ENCODE measurements around the gene CLDN22. TPM values are rescaled to one million over a fixed set of nuclear protein-coding genes. Genes with fewer than 3 reads are reported as not detected.

CLDN22 gene
- total RNA-seq: not detected

DNA sequence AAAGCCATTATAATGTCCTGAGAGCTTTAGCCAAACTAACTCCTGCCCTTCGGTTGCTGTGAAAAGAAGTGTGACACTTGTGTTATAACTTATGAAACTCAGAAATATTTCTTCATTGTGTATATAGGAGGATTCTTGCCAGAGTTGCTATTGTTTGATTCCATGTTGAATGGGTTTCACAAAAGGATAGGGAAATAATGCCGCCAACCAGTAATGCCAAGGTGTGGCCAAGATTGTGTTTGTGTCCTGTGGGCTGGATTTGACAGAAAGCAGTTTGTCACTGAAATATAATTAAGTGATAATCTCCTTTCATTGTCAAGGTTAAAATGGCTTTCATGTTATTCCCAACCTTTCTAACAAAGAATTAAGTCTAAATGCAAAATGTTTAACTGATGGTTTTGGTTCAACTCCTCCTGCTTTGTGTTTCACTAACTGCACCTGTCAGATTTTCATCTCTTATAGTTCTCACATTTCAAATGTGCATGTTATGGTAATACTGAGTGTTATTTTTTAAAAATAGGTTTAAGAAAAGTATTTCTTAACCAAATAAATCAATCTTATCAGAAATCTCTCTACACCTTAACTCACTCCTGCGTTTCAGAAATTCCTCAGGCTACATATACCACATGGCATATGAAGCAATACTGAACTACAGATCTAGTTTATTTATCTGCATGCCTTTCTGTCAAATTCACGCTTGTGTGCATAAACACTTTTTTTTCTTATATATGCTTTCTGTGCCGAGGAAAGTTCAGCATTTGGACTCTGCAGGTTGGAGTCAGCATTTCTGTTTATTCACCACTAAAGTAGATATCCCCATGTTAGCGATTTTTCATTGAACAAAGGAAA is at the start of gene CLDN22:
TSS of gene CLDN22 (minus strand) at position 66 of the 849 bp plus-strand sequence. CDS start at position 8, 58 bp downstream.
- no peaks in the 10 kb centered on the region for H3K9me3 Mint-ChIP-seq
- no peaks in the 10 kb centered on the region for H3K36me3 Mint-ChIP-seq
- no peak within 1 kb of the TSS for H3K4me3 Mint-ChIP-seq
- DNase-seq: no peak
- H3K4me1 Mint-ChIP-seq: peaks cover 12% of the 10 kb centered on the region
- no peak within 1 kb of the TSS for H3K27ac Mint-ChIP-seq
- H3K27me3 Mint-ChIP-seq: no peaks in the 10 kb centered on the region

DNA sequence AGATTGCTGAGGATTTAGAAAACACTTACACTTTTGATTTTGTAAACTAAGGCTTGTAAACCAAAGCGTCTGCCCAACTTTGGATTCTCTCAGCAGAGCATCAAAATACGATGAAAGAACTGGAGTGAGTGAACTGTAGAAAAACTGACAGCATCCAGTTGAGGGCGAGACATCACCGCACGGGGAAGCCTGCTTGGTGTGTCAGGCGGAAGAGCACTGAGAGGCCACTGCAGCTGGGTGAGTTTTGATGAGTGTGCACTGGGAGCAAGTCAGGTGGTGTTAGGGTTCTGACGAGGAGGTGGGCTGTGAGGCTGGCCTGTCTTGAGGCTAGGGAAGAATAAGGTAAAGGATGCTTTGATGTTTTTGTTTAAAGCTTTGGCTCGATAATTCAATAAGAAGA is 49.0 kb upstream of the CLDN22 start:
- Mint-ChIP-seq H3K4me3 (no peak overlapping the region), H3K27ac (no peak overlapping the region), H3K36me3 (no peaks in the 10 kb centered on the region), H3K4me1 (no peaks in the 10 kb centered on the region), H3K27me3 (no peaks in the 10 kb centered on the region), H3K9me3 (no peaks in the 10 kb centered on the region)
- no peak for DNase-seq

DNA sequence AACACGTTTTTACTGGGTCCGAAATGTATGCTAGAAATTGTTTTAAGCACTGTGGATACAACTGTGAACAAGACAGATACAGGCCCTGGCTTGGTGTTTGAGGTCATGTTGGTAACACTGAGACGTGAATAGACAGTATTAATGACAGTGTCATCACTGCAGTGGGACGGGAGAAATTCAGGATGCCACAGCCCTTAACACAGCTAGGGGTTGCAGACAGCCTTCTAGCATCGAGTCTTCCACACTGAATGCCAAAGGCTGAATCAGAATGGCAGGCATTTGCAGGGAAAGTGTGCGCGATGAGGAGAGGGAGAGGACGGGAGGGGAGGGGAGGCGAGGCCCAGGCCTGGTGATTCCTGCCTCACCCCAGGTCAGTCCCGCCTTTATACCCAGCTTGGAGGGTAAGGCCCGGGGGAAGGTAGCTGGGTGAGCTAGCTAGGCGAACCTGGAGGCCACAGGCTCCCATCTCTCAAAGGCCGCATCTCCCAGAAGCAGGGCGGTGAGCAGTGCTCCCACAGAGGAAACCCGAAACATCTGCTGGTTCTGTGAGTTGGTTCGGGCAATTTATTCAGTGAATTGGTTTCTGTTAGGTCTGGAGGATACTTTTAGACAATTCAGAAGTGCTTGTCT is 46.2 kb upstream of the CLDN22 start:
- Mint-ChIP-seq H3K27ac (no peak overlapping the region), H3K36me3 (no peaks in the 10 kb centered on the region), H3K27me3 (no peaks in the 10 kb centered on the region), H3K4me1 (no peaks in the 10 kb centered on the region), H3K9me3 (no peaks in the 10 kb centered on the region), H3K4me3 (no peak overlapping the region)
- no peak for DNase-seq

DNA sequence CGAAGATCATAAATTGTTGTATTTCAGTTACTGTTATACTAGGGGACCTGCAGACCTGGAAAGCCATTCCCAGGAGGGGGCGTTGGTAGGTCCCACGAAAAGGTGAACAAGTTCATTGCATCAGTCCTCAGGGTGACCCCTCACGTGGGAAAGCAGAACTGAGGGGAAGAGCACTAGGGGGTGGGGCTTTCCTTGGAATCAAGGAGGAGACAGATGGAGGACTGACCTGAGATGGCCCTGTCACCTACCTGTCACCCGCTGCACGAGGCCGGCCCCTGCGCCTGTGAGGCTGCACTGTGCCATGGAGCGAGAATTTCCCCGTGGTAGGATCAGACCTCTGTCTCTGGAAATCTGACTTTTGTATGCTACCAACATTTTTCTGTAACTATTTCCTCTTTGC is 43.9 kb upstream of the CLDN22 start:
- no peak overlapping the region for H3K27ac Mint-ChIP-seq

DNA sequence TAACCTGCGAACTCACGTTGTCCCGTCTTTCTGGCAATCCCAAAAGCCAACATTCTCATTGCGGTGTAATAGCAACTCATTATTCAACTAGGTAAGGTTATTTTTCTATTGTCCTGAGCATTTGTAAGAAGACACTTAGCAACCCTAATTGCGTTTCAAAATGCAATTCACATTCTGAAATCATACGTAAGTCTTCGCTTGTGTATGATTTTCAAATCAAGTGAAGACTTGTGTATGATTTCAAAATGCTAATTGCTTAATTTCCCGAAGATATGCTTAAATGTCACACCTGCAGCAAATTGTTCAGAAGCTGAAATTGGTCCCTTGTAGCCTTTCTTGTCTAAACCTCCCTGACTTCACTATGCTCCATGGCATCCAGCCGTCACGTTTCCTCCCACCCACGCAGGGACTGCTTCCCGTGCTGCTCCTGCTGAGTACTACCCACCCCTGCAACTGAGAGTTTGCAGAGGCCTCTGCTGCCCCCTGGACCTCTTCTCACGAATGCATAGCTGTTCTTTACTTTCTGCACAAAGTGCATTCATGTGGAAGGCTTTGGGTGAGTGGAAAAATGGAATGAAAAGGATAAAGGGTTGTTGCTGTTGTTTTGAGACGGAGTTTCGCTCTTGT is 43.0 kb upstream of the CLDN22 start:
- Mint-ChIP-seq H3K9me3 (no peaks in the 10 kb centered on the region), H3K36me3 (no peaks in the 10 kb centered on the region), H3K27ac (no peak overlapping the region), H3K4me1 (no peaks in the 10 kb centered on the region), H3K4me3 (no peak overlapping the region), H3K27me3 (no peaks in the 10 kb centered on the region)
- no peak for DNase-seq

More for the DNA sequence above, 43.9 kb upstream of the CLDN22 start:
- Mint-ChIP-seq H3K4me1 (no peaks in the 10 kb centered on the region), H3K9me3 (no peaks in the 10 kb centered on the region), H3K4me3 (no peak overlapping the region), H3K27me3 (no peaks in the 10 kb centered on the region), H3K36me3 (no peaks in the 10 kb centered on the region)
- no peak for DNase-seq

DNA sequence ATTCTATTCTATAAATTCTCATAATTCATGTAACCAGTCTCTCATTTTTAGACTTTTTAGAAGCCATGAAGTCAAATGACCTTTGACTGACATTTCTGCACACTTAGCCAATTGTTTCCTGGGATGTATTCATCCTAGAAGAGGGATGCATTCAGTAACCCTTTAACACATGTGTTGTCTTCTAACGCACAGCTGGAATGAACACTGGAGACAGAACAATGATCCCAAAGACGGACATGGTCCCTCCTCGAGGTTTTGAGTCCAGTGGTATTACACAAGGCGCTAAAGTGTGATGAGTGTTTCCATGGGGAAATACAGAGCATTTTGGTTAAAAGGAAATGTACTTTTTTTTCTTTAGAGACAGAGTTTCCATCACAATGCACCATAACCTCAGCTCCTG is 42.0 kb upstream of the CLDN22 start:
- no peak overlapping the region for H3K4me3 Mint-ChIP-seq
- H3K4me1 Mint-ChIP-seq: no peaks in the 10 kb centered on the region
- H3K27me3 Mint-ChIP-seq: no peaks in the 10 kb centered on the region
- DNase-seq: no peak
- H3K36me3 Mint-ChIP-seq: no peaks in the 10 kb centered on the region
- no peak overlapping the region for H3K27ac Mint-ChIP-seq
- H3K9me3 Mint-ChIP-seq: no peaks in the 10 kb centered on the region

DNA sequence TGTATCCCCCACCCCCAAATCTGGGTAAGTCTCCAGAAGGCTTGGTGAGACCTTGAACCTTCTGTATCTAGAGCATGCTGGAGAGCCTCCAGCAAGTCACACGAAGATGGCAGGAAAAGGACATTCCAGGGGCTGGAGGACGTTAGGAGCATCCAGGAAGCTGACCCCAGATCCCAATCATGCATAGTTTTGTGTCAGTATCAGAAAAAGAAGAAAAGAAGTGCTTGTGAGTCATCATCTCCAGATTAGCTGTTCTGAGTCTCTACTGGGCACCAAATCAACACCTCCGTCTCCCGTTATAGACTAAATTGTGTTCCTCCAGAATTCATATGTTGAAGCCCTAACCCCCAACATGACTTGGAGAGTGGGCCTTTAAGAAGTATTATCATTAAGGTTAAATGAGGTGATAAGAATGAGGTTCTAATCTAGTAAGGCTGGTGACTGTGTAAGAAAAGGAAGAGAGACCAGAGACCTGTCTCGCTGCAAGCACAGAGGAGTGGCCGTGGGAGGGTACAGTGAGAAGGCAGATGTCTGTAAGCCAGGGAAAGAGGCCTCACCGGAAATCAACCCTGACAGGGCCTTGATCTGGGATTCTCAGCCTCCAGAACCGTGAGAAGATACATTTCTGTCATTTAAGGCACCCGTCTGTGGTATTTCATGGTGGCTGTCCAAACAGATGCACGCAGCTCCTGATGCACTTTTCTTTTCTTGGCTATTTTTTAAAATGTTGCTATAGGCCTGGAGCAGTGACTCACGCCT is 40.3 kb upstream of the CLDN22 start:
- no peak for DNase-seq
- Mint-ChIP-seq H3K27ac (no peak overlapping the region), H3K4me3 (no peak overlapping the region), H3K36me3 (no peaks in the 10 kb centered on the region), H3K9me3 (no peaks in the 10 kb centered on the region), H3K4me1 (no peaks in the 10 kb centered on the region), H3K27me3 (no peaks in the 10 kb centered on the region)

DNA sequence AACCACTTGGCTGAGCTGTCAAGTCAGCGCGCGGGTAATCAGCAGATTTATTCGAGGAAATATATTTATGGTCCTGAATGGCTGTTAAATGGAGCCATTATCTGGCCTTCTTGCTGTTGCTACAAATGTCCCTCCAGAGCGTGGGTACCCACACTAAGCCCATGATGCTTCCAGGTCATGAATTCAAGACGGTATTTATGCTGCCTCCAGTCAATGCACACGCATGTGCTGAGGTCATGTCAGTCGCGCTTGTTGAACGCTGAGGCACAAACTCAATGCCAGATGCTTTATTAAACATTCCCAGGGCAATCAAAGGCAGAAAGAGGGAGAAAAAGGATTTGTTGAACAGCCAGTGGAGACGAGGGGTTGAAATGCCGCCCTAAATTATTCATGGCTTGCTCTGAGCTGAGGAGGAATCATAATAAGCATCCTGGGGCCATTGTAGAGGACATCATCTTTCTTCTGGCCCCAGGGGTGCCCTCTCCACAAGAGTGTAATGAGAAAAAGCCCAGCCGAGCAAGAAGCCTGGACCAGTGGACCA is 38.2 kb upstream of the CLDN22 start:
- Mint-ChIP-seq H3K36me3 (no peaks in the 10 kb centered on the region), H3K9me3 (no peaks in the 10 kb centered on the region), H3K27me3 (no peaks in the 10 kb centered on the region), H3K4me3 (no peak overlapping the region), H3K4me1 (no peaks in the 10 kb centered on the region), H3K27ac (no peak overlapping the region)
- DNase-seq: no peak

DNA sequence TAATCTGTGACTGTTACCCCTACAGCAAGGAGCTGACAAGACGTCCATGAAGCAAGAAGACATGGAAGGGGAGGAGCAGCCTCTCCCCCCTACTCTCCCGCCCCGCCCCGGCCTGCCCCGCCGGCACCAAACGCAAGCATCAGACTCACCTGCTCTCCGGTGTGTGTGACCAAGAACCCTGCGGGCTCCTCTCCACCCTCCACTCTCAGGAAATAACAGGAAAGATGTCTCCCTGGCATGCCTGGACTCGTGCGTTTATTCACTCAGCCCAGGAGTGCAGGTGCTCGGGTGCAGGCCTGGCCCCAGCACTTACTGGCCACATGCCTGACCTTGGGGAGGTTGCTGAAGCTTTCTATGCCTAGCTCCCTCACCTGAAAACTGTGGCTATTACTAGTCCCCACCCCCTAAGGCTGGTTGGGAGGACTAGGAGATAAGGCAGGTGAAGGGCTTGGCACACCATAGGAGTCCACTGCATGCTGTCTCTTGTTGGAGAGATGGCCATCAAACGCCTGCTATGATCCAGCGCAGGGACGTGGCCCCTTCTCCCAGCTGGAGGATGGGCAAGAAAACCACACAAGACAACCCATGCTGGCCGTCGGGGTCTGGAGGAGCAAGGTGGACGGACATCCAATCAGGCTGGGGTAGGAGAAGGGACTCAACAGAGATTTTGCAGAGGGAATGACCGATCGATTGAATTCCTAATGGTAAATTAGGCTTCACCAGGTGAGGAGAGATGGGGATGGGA is 37.0 kb upstream of the CLDN22 start:
- DNase-seq: no peak
- H3K4me3 Mint-ChIP-seq: no peak overlapping the region
- no peaks in the 10 kb centered on the region for H3K9me3 Mint-ChIP-seq
- no peaks in the 10 kb centered on the region for H3K36me3 Mint-ChIP-seq
- no peak overlapping the region for H3K27ac Mint-ChIP-seq
- no peaks in the 10 kb centered on the region for H3K4me1 Mint-ChIP-seq
- H3K27me3 Mint-ChIP-seq: no peaks in the 10 kb centered on the region

DNA sequence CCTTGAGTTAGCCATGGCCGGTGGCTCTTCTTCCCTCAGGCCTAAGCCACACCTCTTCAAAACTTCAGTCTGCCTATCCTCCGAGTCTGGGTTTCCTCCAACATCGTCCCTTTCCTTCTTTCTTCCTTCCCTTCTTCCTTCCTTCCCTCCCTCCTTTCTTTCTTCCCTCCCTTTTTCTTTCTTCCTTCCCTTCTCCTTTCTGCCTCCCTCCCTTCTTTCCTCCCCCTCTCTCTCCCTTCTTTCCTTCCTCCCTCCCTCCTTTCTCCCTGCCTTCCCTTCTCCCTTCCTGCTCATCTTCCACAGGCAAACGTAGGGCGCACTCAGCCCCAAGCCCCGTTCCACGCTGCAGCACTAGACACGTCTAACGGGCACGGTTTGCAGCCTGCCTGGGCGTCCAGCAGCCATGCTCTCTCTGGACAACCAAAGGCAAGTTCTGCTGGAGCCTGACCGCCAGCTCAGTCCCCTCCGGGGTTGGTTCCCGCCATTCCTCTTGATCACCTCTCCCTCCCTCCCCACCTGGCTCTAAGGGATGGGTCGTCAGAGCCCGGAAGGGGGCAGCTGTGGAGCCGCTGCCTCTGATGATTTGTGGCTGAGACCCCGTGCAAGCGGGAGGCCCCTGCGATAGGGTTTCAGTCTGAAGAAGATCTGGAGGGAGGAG is 36.2 kb upstream of the CLDN22 start:
- H3K27me3 Mint-ChIP-seq: peaks cover 4% of the 10 kb centered on the region
- H3K36me3 Mint-ChIP-seq: no peaks in the 10 kb centered on the region
- no peaks in the 10 kb centered on the region for H3K9me3 Mint-ChIP-seq
- no peak overlapping the region for H3K4me3 Mint-ChIP-seq
- H3K27ac Mint-ChIP-seq: no peak overlapping the region
- no peak for DNase-seq
- no peaks in the 10 kb centered on the region for H3K4me1 Mint-ChIP-seq

DNA sequence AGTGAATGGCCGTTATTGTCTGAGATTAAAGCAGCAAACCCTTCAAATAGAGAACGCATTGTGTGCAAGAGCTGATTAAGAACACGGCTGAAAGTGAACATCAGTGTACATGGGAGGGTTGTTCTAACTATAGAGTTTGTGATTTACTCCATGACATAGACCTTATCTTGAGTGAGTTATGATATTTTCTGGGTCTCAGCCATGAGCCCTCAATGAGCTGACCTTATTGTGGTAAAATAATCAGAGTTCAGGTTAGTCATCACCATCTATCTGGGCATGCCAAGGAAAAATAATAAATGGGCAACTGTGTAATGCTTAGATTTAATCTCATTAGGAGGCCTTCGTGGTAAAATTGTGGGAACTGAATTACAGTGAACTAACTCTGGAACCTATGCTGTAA is 35.3 kb upstream of the CLDN22 start:
- H3K27me3 Mint-ChIP-seq: peaks cover 11% of the 10 kb centered on the region
- DNase-seq: no peak

DNA sequence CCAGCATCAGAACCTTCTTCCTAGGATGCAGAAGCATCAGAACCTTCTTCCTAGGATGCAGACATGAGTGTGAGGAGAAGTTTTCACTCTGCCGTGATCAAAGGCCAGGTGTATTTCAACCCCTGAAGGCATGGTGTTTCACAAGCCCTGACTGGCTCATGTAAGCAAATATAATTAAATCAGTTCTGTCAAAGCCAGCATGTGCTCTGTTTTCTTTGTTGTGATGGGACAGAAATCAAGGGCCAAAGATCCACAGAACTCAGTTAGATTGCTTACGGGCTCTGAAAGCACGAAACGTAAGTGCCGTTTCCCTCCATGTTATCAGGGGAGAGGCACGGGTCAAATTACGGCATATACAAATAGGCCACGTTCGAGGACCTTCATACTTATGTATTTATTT is 34.1 kb upstream of the CLDN22 start:
- DNase-seq: no peak
- peaks cover 5% of the 10 kb centered on the region for H3K4me1 Mint-ChIP-seq
- H3K36me3 Mint-ChIP-seq: no peaks in the 10 kb centered on the region
- no peak overlapping the region for H3K27ac Mint-ChIP-seq
- no peak overlapping the region for H3K4me3 Mint-ChIP-seq
- H3K9me3 Mint-ChIP-seq: no peaks in the 10 kb centered on the region
- H3K27me3 Mint-ChIP-seq: peaks cover 14% of the 10 kb centered on the region

More for the DNA sequence above, 35.3 kb upstream of the CLDN22 start:
- no peaks in the 10 kb centered on the region for H3K9me3 Mint-ChIP-seq
- H3K4me1 Mint-ChIP-seq: no peaks in the 10 kb centered on the region
- no peak overlapping the region for H3K4me3 Mint-ChIP-seq
- H3K36me3 Mint-ChIP-seq: no peaks in the 10 kb centered on the region
- no peak overlapping the region for H3K27ac Mint-ChIP-seq

DNA sequence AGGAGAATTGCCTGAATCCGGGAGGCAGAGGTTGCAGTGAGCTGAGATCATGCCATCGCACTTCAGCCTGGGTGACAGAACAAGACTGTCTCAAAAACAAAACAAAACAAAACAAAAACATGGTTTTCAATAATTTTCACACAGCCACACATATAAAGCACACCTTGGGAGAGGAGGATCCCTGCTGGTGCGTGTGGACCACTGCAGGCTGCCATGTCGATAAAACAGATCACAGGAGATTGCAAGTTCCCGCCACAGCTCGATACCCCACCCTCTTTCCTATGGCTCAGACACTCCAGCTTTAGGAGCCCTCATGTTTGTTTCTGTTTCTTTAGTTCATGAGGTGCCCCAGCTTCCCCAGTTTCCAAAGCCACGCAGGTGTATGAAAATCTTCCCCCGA is 33.5 kb upstream of the CLDN22 start:
- H3K36me3 Mint-ChIP-seq: no peaks in the 10 kb centered on the region
- DNase-seq: no peak
- H3K27ac Mint-ChIP-seq: no peak overlapping the region
- no peak overlapping the region for H3K4me3 Mint-ChIP-seq
- no peaks in the 10 kb centered on the region for H3K9me3 Mint-ChIP-seq
- peaks cover 6% of the 10 kb centered on the region for H3K4me1 Mint-ChIP-seq
- peaks cover 15% of the 10 kb centered on the region for H3K27me3 Mint-ChIP-seq

DNA sequence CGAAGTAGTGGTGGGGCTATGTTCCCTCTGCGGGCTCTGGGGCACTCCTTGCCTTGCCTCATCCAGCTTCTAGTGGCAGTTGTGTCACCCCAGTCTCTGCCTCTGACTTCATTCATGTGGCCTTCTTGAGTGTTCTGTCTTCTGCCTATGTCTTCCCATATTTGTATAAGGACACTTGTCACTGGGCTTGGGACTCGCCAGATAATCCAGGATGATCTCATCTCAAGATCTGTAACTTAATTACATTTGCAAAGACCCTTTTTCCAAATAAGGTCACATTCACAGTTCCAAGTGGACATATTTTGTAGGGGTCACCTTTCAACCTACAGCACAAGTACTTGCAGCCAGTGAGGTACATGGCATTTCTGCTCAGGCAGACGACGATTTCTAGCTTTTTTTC is 32.5 kb upstream of the CLDN22 start:
- H3K27me3 Mint-ChIP-seq: peaks cover 23% of the 10 kb centered on the region
- no peak overlapping the region for H3K27ac Mint-ChIP-seq
- DNase-seq: no peak
- H3K9me3 Mint-ChIP-seq: no peaks in the 10 kb centered on the region
- H3K4me3 Mint-ChIP-seq: no peak overlapping the region
- H3K36me3 Mint-ChIP-seq: no peaks in the 10 kb centered on the region
- peaks cover 6% of the 10 kb centered on the region for H3K4me1 Mint-ChIP-seq
